ENCODE data around the gene LMO3.
A peak's percentile ranks its signal among the peaks of the same experiment; 100 is the strongest.
"Not testable (repeated sequence)": the region's sequence is repeated elsewhere in the genome, so short reads cannot be mapped to it uniquely, and the experiment has no call there.

The LMO3 gene

GRCh38 chr12:16542586-16542985, 63.4 kb downstream of the LMO3 start:
- DNase-seq, result no peak

DNA sequence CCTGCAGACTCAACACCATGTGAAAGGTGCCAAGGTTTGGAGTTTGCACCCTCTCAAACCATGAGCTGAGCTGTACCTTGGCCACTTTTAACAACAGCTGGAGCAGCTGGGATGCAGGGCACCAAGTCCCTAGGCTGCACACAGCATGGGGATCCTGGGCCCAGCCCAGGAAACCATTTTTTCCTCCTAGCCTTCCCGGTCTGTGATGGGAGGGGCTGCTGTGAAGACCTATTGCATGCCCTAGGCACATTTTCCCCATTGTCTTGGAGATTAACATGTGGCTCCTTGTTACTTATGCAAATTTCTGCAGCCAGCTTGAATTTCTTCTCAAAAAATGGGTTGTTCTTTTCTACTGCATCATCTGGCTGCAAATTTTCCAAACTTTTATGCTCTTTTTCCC, 68.3 kb downstream of the LMO3 start:
- not testable (repeated sequence) for DNase-seq

GRCh38 chr12:16531621-16532020, 74.3 kb downstream of the LMO3 start:
- DNase-seq, result no peak

- DNase-seq, result no peak
Measured at GRCh38 chr12:16530268-16530850, 75.6 kb downstream of the LMO3 start.

GRCh38 chr12:16526693-16527092, 79.3 kb downstream of the LMO3 start:
- DNase-seq, result peak; percentile 60

GRCh38 chr12:16524378-16524777, 81.6 kb downstream of the LMO3 start:
- no peak for DNase-seq

GRCh38 chr12:16523951-16524331, 82.0 kb downstream of the LMO3 start:
- DNase-seq, result no peak

DNA sequence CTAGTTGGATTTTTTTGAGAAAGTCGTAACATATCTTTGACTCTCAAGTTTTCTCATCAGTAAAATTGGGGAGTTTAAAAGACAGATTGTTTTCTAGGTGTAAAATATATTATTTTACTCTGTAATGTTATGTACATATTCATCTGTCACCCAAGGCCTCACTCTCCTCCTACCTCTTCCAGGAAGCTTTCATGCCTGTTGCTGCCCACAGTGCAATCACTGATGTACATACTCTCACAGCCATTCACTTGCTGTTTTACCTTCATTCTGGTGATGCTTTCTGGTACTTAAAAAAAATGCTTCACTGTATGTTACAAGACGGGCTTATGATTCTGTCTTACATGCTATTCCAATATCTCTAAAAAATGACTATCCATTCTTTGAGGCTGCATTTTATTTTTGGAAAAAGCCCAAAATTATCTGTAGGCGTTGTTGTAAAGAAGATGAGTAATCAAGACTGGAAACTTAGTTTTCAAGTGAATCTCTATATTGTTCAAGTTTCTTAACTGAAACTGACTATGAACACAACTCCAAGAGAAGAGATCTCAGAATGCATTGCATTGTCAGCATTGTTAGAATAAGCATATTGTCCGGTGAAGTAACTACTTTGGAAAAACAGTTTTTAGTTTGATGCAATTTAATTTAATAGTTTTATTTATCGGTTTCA, 82.5 kb downstream of the LMO3 start:
- DNase-seq, result no peak

DNA sequence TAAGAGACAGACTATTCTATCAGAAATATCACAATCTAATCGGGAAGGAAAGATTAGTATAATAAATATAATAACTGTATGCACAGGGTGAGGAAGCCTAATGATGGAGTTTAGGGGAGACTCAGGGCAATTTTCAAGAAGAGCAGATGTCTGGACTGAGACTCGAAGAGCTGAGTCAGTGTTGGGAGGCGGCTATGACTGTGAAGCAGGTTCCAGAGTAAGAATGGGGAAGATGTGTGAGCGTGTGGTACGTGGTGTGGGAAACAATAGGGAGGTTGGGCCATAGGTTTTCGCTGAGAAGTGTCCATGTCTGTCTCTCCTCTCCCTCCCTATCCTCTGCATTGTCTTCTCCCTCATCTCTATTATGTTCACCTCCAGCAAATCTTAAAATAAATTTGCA, 85.6 kb downstream of the LMO3 start:
- DNase-seq, result no peak

DNA sequence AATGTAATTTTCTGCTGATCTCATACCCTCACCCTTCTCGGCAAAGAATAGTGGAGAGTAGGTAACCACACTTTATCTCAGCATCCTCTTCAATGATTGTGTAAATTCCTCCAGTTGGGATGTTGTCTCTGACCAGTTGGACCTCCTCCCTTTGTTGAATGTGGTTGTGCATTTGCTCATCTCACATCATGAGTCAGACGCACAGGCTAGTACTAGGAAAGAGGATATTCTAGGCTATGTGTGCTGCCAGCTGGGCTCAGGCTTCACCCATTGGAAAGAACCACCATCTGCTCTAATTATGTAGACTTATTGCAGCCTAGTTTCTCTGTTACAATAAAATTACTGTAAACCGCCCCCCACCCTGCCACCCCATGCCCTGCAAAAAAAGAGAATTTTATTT, 90.3 kb downstream of the LMO3 start:
- DNase-seq, result peak; percentile 4

- no peak for DNase-seq
Measured at GRCh38 chr12:16513231-16513630, 92.7 kb downstream of the LMO3 start.

DNA sequence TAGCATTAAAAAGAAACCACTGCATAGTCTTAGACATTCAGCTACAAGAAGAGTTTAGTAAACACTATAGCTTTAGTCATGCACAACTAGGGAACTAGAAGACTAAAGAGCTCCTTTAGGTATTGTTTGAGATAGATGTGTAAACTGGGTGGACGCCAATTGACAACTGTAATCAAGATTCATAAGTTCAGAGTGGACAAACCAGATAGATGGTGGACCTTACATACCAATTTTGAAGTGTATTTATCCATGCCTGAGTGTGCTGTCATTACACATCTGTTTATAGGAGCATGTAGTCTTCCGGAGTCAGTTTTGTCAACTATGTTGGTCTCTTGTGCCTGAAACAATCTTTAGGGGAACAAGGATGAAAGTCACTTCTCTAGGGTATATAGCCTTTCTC, 96.6 kb downstream of the LMO3 start:
- no peak for DNase-seq

DNA sequence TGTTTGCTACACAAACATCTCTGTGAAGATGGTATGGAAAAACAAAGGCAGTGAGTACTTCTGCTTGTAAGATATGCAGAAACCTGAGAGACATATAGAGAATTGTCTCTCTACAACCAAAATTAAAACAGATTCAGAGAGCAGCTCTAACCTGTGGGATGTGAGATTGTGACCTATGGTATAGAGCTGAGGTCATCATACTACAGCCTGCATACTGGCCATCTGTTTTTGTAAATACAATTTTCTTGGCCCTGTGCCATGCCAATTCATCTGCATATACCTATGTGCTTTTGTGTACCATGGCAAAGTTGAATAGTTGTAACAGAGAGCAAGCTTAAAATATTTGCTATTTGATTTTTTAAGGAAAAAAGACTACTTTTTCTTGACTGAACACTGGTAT, 99.6 kb downstream of the LMO3 start:
- DNase-seq, result no peak

DNA sequence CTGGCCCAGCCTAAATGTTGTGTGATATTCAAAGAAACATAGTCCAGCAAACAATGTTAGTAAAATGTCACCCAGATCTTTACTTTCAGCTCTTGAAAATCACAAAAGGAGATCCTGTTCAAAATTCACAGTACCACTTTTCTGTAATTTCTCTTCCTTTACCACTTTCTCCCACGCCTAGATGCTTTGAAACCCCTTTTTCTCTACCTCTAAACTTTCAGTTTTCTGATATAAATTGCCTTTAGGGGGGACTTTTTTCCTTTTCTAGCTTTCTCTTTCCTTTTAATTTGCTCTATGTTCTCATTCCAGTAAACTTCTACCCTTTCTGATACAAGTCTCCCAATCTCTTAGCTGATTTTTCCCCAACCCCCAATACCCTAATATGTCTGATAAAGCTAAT, 101.8 kb downstream of the LMO3 start:
- DNase-seq, result no peak

GRCh38 chr12:16499611-16500010, 106.4 kb downstream of the LMO3 start:
- DNase-seq, result no peak
